BE2C (cell line): ENCODE measurements around the gene SLC6A12.
"Not testable (repeated sequence)": the region's sequence is repeated elsewhere in the genome, so short reads cannot be mapped to it uniquely, and the experiment has no call there.

Experiments
- DNase-seq: peaks from one replicate; pipeline ENCODE4 v3.0.0-alpha.2; 2020
- H3K27me3 ChIP-seq: fragments of 250-450 bp; sonication (Bioruptor Pico); 2 replicates; pipeline ENCODE4 v1.5.1; 2020; ENCODE audit warnings: mild to moderate bottlenecking
- H3K36me3 ChIP-seq: fragments of 250-450 bp; sonication (Bioruptor Pico); 2 replicates; pipeline ENCODE4 v1.5.1; 2020; ENCODE audit warnings: mild to moderate bottlenecking
- H3K4me1 ChIP-seq: fragments of 250-450 bp; sonication (Bioruptor Pico); 2 replicates; pipeline ENCODE4 v1.5.1; 2020
- H3K4me3 ChIP-seq: 2 replicates; pipeline ENCODE4 v1.5.1; 2011; ENCODE audit warnings: low read depth, low read length
- H3K9me3 ChIP-seq: fragments of 250-450 bp; sonication (Bioruptor Pico); 2 replicates; pipeline ENCODE4 v1.5.1; 2020
- CTCF ChIP-seq: IDR thresholded peaks from 2 replicates; pipeline ENCODE4 v1.5.1; 2012; ENCODE audit warnings: mild to moderate bottlenecking, low read depth, low read length

Gene SLC6A12

GRCh38 chr12:188910-189621, 24.9 kb downstream of the SLC6A12 start:
- no peaks in the 10 kb centered on the region for H3K27me3 ChIP-seq
- TF ChIP-seq CTCF: peak; percentile 57
- H3K4me3 ChIP-seq: peak overlapping the region; percentile 47
- peaks cover 3% of the 10 kb centered on the region; the same call in 1 of the 2 replicates for H3K4me1 ChIP-seq
- peak; percentile 82 for DNase-seq
- no peaks in the 10 kb centered on the region for H3K9me3 ChIP-seq
- H3K36me3 ChIP-seq: no peaks in the 10 kb centered on the region

GRCh38 chr12:187986-188909, 25.7 kb downstream of the SLC6A12 start:
- H3K27me3 ChIP-seq, H3K36me3 ChIP-seq, H3K9me3 ChIP-seq, H3K4me1 ChIP-seq, DNase-seq: not testable (repeated sequence)
- H3K4me3 ChIP-seq: peak overlapping the region; percentile 47

GRCh38 chr12:186006-186625, 27.8 kb downstream of the SLC6A12 start:
- Histone ChIP-seq H3K4me1 (no peaks in the 10 kb centered on the region), H3K4me3 (no peak overlapping the region), H3K36me3 (no peaks in the 10 kb centered on the region), H3K27me3 (no peaks in the 10 kb centered on the region), H3K9me3 (no peaks in the 10 kb centered on the region)
- DNase-seq: no peak
- TF ChIP-seq CTCF: no peak

- H3K27me3 ChIP-seq: no peaks in the 10 kb centered on the region
- H3K36me3 ChIP-seq: no peaks in the 10 kb centered on the region
- no peaks in the 10 kb centered on the region for H3K4me1 ChIP-seq
- no peaks in the 10 kb centered on the region for H3K9me3 ChIP-seq
- no peak overlapping the region for H3K4me3 ChIP-seq
- no peak for DNase-seq
- TF ChIP-seq CTCF: no peak
These were observed 28.4 kb downstream of the SLC6A12 start for GRCh38 chr12:185576-185955.

- no peak for DNase-seq
- no peaks in the 10 kb centered on the region for H3K4me1 ChIP-seq
- H3K27me3 ChIP-seq: no peaks in the 10 kb centered on the region
- H3K4me3 ChIP-seq: no peak overlapping the region
- TF ChIP-seq CTCF: no peak
- no peaks in the 10 kb centered on the region for H3K9me3 ChIP-seq
- H3K36me3 ChIP-seq: no peaks in the 10 kb centered on the region
These were observed 29.0 kb downstream of the SLC6A12 start for GRCh38 chr12:184811-185575.

GRCh38 chr12:182381-182892, 31.5 kb downstream of the SLC6A12 start:
- Histone ChIP-seq H3K27me3 (no peaks in the 10 kb centered on the region), H3K4me3 (no peak overlapping the region), H3K4me1 (no peaks in the 10 kb centered on the region), H3K36me3 (no peaks in the 10 kb centered on the region), H3K9me3 (no peaks in the 10 kb centered on the region)
- peak; percentile 14 for DNase-seq
- no peak for TF ChIP-seq CTCF
